IPS DF 4.7 (cell line): ENCODE data around the gene ZBTB20.
"Not testable (repeated sequence)": the region's sequence is repeated elsewhere in the genome, so short reads cannot be mapped to it uniquely, and the experiment has no call there.

ENCODE experiments used
- DNase-seq: peaks from one replicate; pipeline ENCODE4 v3.0.0-alpha.2; 2013; ENCODE audit warnings: low spot score; ENCODE audit errors: extremely low read depth

ZBTB20 gene

GRCh38 chr3:115147329-115148141 lies 447 bp upstream of the ZBTB20 start:
- DNase-seq, result peak; percentile 96

- DNase-seq, result no peak
Measured at GRCh38 chr3:115146032-115146417, 1.1 kb downstream of the ZBTB20 start.

- no peak for DNase-seq
Measured at GRCh38 chr3:115141033-115141757, 5.9 kb downstream of the ZBTB20 start.

DNA sequence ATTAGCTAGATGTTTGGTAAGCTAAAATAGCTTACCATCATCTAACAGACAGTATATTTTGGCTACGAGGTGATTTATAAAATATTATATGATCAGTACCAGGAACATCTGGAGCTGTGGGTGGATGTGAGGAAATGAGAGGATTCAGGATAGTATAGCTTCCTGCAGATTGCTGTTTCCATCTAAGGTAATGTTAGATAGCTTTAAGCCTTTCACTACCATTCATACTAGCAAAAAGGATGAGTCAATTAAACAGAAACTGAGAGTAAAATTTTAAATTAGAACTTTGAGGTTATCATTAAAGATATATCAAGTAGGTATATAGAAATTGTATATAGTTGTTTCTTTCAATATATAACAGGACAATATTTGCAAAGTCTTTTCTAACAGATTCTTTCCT lies 8.0 kb downstream of the ZBTB20 start:
- DNase-seq, result no peak

- DNase-seq, result no peak
Measured at GRCh38 chr3:115134648-115135347, 12.3 kb downstream of the ZBTB20 start.

DNA sequence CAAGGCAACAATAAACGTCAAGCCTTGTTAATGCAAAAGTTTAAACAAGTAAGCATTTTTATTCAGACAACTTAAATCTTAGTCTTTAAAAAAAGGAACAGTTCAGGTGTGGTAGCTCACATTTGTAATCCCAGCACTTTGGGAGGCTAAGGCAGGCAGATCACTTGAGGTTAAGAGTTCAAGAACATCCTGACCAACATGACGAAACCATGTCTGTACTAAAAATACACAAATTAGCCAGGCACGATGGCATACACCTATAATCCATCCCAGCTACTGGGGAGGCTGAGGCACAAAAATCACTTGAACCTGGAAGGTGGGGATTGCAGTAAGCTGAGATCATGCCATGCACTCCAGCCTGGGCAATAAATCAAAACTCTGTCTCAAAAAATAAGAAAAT lies 19.9 kb downstream of the ZBTB20 start:
- no peak for DNase-seq

DNA sequence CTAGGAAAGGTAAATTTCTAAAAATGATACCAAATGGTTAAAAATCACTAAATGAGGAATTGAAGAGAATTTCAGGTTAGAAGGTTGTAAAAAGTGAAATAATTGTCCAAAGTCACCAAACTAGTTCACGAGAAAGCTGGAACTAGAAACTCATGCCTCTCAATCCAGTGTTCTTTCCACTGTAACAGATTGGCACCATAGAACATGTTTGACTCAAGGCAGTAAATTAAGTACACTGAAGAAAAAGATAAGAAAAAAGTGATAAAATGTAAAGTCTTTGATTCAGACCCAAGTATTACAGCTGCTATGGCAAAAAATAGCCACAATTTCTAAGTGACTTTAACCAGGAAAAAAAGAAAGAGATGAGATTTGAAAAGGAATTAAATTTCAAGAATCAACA lies 26.5 kb downstream of the ZBTB20 start:
- DNase-seq, result no peak

GRCh38 chr3:115113367-115113766 lies 33.7 kb downstream of the ZBTB20 start:
- no peak for DNase-seq

- no peak for DNase-seq
Measured at GRCh38 chr3:115111632-115112031, 35.5 kb downstream of the ZBTB20 start.

- no peak for DNase-seq
Measured at GRCh38 chr3:115110830-115111229, 36.3 kb downstream of the ZBTB20 start.

GRCh38 chr3:115110066-115110465 lies 37.0 kb downstream of the ZBTB20 start:
- DNase-seq, result not testable (repeated sequence)

DNA sequence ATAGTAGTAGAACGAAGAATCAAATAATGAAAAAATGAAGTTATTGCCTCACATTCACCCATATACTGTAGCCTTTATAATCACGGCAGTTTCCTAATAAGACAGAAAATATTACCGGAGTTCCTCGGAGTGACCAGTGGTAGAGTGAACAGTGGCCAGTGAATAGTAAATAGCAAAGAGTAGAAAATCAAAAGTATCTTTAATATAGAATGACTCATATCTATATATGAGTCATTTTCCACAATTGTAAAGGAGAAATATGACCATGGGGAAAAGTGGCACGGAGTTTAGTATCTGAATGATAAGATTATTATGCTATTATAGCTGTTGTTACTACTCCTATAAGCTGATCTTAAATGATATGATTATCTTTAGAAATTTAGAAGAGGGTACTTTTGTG lies 38.5 kb downstream of the ZBTB20 start:
- no peak for DNase-seq

DNA sequence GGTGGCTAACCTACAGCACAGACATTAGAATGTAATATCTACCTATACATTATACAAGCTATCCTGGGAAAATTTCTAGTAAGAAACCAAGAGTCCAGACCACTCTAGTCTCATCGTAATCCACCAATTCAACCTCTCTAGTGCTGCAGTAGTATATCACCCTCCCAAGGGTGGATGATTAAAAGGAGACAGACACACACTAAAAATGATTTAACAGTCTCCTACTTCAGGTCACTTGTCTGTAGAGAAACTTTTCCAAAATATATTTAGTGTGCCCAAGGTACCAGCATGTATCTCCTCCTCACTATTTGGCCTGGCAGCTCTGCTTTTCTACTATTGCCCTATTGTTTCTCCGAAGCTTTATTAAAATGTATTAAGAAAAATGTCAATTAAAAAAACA lies 45.0 kb downstream of the ZBTB20 start:
- DNase-seq, result no peak

GRCh38 chr3:115100806-115101205 lies 46.3 kb downstream of the ZBTB20 start:
- DNase-seq, result no peak

- no peak for DNase-seq
Measured at GRCh38 chr3:115099986-115100571, 47.0 kb downstream of the ZBTB20 start.

- no peak for DNase-seq
Measured at GRCh38 chr3:115099134-115099985, 47.7 kb downstream of the ZBTB20 start.

- DNase-seq, result no peak
Measured at GRCh38 chr3:115098354-115099073, 48.6 kb downstream of the ZBTB20 start.

GRCh38 chr3:115095236-115095635 lies 51.9 kb downstream of the ZBTB20 start:
- no peak for DNase-seq

DNA sequence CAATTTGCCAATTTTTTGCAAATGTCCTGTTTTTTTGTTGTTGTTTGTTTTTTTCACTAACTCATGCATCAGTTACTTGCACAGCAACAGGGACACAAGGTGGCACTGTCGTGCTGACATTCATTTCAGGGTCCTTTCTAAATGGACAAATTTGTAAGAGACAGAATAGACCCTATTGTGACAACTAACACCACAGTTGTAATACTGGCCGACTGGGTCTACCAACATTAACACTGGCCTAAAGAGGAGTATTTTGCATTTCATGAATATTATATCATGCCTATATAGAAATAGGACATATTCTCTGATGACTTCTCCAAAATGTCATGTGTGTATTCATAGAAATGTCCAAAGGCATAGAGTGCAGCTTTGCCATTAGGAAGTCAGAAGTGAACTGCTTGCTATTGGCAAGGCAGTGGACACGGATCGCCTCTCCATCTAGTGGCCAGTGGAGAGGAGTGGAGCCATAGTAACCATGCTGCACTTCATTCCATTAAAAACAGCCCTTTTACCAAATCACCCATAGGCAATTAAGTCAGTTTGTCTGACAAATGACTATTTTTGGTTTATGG lies 54.8 kb downstream of the ZBTB20 start:
- DNase-seq, result no peak

DNA sequence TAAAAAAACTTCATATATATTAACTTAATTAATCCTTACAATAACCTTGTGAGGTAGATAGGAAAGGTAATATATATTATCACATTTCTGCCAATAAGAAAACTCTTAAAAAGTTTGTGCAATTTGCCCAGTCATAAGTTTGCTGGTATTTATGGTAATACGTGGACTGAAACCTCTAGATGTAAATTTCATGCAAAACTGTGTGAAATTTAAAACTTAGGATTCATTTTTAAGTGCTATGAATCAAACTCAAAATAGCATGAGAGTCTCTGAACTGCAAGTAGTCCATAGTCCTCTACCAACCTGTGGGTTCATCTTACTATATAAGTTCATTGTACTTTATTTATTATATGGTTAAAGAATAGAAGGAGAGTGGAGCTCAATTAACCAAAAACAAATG lies 56.4 kb downstream of the ZBTB20 start:
- DNase-seq, result no peak
